IMR-90 (cell line): ENCODE data around the gene UPK2. TPM values are rescaled to one million over a fixed set of nuclear protein-coding genes. Genes with fewer than 3 reads are reported as not detected.
A peak's percentile ranks its signal among the peaks of the same experiment; 100 is the strongest.

Experiments used
- ATAC-seq: fragments of 200-7000 bp; cut with Tn5 transposase; 2 replicates; pipeline ENCODE4 v1.9.1; 2020; ENCODE audit warnings: low read depth, mild to moderate bottlenecking, moderate library complexity
- BruUV-seq: library from RNA; stranded (reverse); fragments of 400-500 nt; replicated peaks from 2 replicates; lab custom pipeline; 2021; lab: Mats Ljungman, UMichigan
- CTCF ChIA-PET: fragments of 300-600 bp; formaldehyde crosslinking; extraction: SDS; loops from one replicate; lab custom pipeline; 2021; ENCODE audit warnings: antibody characterized with exemption; lab: Yijun Ruan, JAX
- POLR2A ChIA-PET: fragments of 300-600 bp; sonication (Branson Sonifier 250); formaldehyde crosslinking; loops from one replicate; lab custom pipeline; 2022; ENCODE audit warnings: antibody characterized with exemption; ENCODE audit not compliant: unreplicated experiment; lab: Charles Lee
- DNase-seq: peaks from one replicate; pipeline ENCODE4 v3.0.0; 2013
- H2AFZ ChIP-seq: replicated peaks from 2 replicates; pipeline ENCODE3; 2013; ENCODE audit warnings: low read length, mild to moderate bottlenecking; ENCODE audit not compliant: poor library complexity
- H2AK5ac ChIP-seq: 2 replicates; pipeline ENCODE4 v1.6.1; 2013; ENCODE audit warnings: low read depth, low read length, inconsistent platforms
- H2AK9ac ChIP-seq: replicated peaks from 2 replicates; pipeline ENCODE3; 2013; ENCODE audit warnings: mild to moderate bottlenecking, low read depth, low read length, moderate library complexity; ENCODE audit not compliant: poor library complexity
- H2BK120ac ChIP-seq: 2 replicates; pipeline ENCODE4 v1.6.1; 2013; ENCODE audit warnings: low read depth, low read length, inconsistent platforms
- H2BK15ac ChIP-seq: 3 replicates; pipeline ENCODE4 v1.6.1; 2013; ENCODE audit warnings: low read depth, low read length, inconsistent platforms
- H2BK20ac ChIP-seq: 2 replicates; pipeline ENCODE4 v1.6.1; 2013; ENCODE audit warnings: low read depth, mild to moderate bottlenecking, inconsistent platforms, low read length, moderate library complexity
- H2BK5ac ChIP-seq: 2 replicates; pipeline ENCODE4 v1.6.1; 2013; ENCODE audit warnings: mild to moderate bottlenecking, low read depth, low read length, inconsistent platforms; ENCODE audit not compliant: poor library complexity, severe bottlenecking
- H3K14ac ChIP-seq: replicated peaks from 2 replicates; pipeline ENCODE4 v1.6.1; 2013; ENCODE audit warnings: low read depth, low read length, inconsistent platforms
- H3K18ac ChIP-seq: 2 replicates; pipeline ENCODE4 v1.6.1; 2013; ENCODE audit warnings: low read depth, low read length, control low read depth
- H3K23ac ChIP-seq: 2 replicates; pipeline ENCODE4 v1.6.1; 2013; ENCODE audit warnings: low read depth, low read length, inconsistent platforms
- H3K27ac ChIP-seq: 2 replicates; pipeline ENCODE4 v1.5.1; 2013; ENCODE audit warnings: mild to moderate bottlenecking, control low read depth, low read length; ENCODE audit not compliant: insufficient read depth
- H3K27me3 ChIP-seq: 2 replicates; pipeline ENCODE4 v1.6.1; 2013; ENCODE audit warnings: low read length; ENCODE audit not compliant: control insufficient read depth, insufficient read depth
- H3K36me3 ChIP-seq: 2 replicates; pipeline ENCODE4 v1.6.1; 2013; ENCODE audit warnings: low read length, mixed read lengths; ENCODE audit not compliant: control insufficient read depth, insufficient read depth
- H3K4ac ChIP-seq: 2 replicates; pipeline ENCODE4 v1.6.1; 2013; ENCODE audit warnings: low read depth, low read length, inconsistent platforms
- H3K4me1 ChIP-seq: 2 replicates; pipeline ENCODE4 v1.6.1; 2013; ENCODE audit warnings: low read length, mixed read lengths; ENCODE audit not compliant: control insufficient read depth, insufficient read depth
- H3K4me2 ChIP-seq: 2 replicates; pipeline ENCODE4 v1.6.1; 2013; ENCODE audit warnings: low read depth, mild to moderate bottlenecking, control low read depth, low read length, moderate library complexity
- H3K4me3 ChIP-seq: 2 replicates; pipeline ENCODE4 v1.5.1; 2013; ENCODE audit warnings: low read depth, mild to moderate bottlenecking, control low read depth, low read length, moderate library complexity; ENCODE audit not compliant: insufficient read depth
- H3K56ac ChIP-seq: 2 replicates; pipeline ENCODE4 v1.6.1; 2013; ENCODE audit warnings: low read length, inconsistent platforms; ENCODE audit not compliant: insufficient read depth; ENCODE audit errors: extremely low read depth
- H3K79me1 ChIP-seq, 2 experiments: 2 replicates each; pipeline ENCODE4 v1.6.1; 2013; ENCODE audit warnings: low read length in 2 of 2, inconsistent platforms in 1 of 2, low read depth in 1 of 2
- H3K9ac ChIP-seq: 2 replicates; pipeline ENCODE4 v1.6.1; 2013; ENCODE audit warnings: low read depth, low read length, control low read depth
- H3K9me1 ChIP-seq: 2 replicates; pipeline ENCODE4 v1.6.1; 2013; ENCODE audit warnings: low read length, inconsistent platforms; ENCODE audit not compliant: insufficient read depth
- H3K9me3 ChIP-seq: 2 replicates; pipeline ENCODE4 v1.6.1; 2013; ENCODE audit warnings: low read length; ENCODE audit not compliant: control insufficient read depth, insufficient read depth
- H4K20me1 ChIP-seq: 2 replicates; pipeline ENCODE4 v1.6.1; 2013; ENCODE audit warnings: low read length, inconsistent platforms; ENCODE audit not compliant: insufficient read depth
- H4K5ac ChIP-seq: 2 replicates; pipeline ENCODE4 v1.6.1; 2013; ENCODE audit warnings: mild to moderate bottlenecking, low read depth, low read length, control low read depth
- H4K8ac ChIP-seq, 2 experiments: 2 replicates each; pipeline ENCODE4 v1.6.1; 2013; ENCODE audit warnings: low read depth in 2 of 2, low read length in 2 of 2, control low read depth in 1 of 2, inconsistent platforms in 1 of 2
- H4K91ac ChIP-seq: 2 replicates; pipeline ENCODE4 v1.6.1; 2013; ENCODE audit warnings: low read depth, low read length, inconsistent platforms; ENCODE audit not compliant: insufficient read depth
- BHLHE40 ChIP-seq: fragments of 150-350 bp; IDR thresholded peaks from 2 replicates; pipeline ENCODE4 v1.6.1; 2016; ENCODE audit warnings: mild to moderate bottlenecking, low read depth, low read length
- CEBPB ChIP-seq: IDR thresholded peaks from 2 replicates; pipeline ENCODE4 v1.6.1; 2012; ENCODE audit warnings: low read depth, low read length, improper control_type of control experiment
- CHD1 ChIP-seq: IDR thresholded peaks from 2 replicates; pipeline ENCODE4 v1.6.1; 2012; ENCODE audit warnings: low read depth, low read length, improper control_type of control experiment
- FOS ChIP-seq: fragments of 150-350 bp; IDR thresholded peaks from 2 replicates; pipeline ENCODE4 v1.6.1; 2016; ENCODE audit warnings: low read depth, low read length
- MAFK ChIP-seq: IDR thresholded peaks from 2 replicates; pipeline ENCODE4 v1.6.1; 2012; ENCODE audit warnings: low read depth, low read length, improper control_type of control experiment
- MAZ ChIP-seq: IDR thresholded peaks from 2 replicates; pipeline ENCODE4 v1.6.1; 2012; ENCODE audit warnings: low read depth, mild to moderate bottlenecking, low read length, improper control_type of control experiment, moderate library complexity, borderline replicate concordance
- MXI1 ChIP-seq: IDR thresholded peaks from 2 replicates; pipeline ENCODE4 v1.6.1; 2012; ENCODE audit warnings: low read depth, mild to moderate bottlenecking, low read length, moderate library complexity, borderline replicate concordance
- NFE2L2 ChIP-seq: fragments of 150-350 bp; IDR thresholded peaks from 2 replicates; pipeline ENCODE4 v1.6.1; 2016; ENCODE audit warnings: low read depth, mild to moderate bottlenecking, low read length
- POLR2A ChIP-seq: IDR thresholded peaks from 2 replicates; pipeline ENCODE4 v1.6.1; 2012; ENCODE audit warnings: mild to moderate bottlenecking, low read depth, low read length
- RAD21 ChIP-seq: IDR thresholded peaks from 2 replicates; pipeline ENCODE4 v1.6.1; 2012; ENCODE audit warnings: low read length, improper control_type of control experiment
- RCOR1 ChIP-seq: IDR thresholded peaks from 2 replicates; pipeline ENCODE4 v1.6.1; 2012; ENCODE audit warnings: mild to moderate bottlenecking, low read length, improper control_type of control experiment; ENCODE audit not compliant: insufficient replicate concordance
- RFX5 ChIP-seq: IDR thresholded peaks from 2 replicates; pipeline ENCODE4 v1.8.0; 2012; ENCODE audit warnings: low read depth, mild to moderate bottlenecking, low read length, moderate library complexity
- SMC3 ChIP-seq: fragments of 150-350 bp; IDR thresholded peaks from 2 replicates; pipeline ENCODE4 v1.6.1; 2016; ENCODE audit warnings: low read depth, mild to moderate bottlenecking, antibody characterized with exemption, low read length, moderate library complexity
- USF2 ChIP-seq: fragments of 150-350 bp; IDR thresholded peaks from 2 replicates; pipeline ENCODE4 v1.6.1; 2017; ENCODE audit warnings: mild to moderate bottlenecking, antibody characterized with exemption, low read length, low read depth
- WGBS, 2 experiments: methylation state at CpG; one replicate each; pipeline versions ENCODE4 v1.1.5 to v1.1.7; 2013; ENCODE audit warnings: missing lambda C conversion rate in 2 of 2; ENCODE audit not compliant: insufficient read length in 1 of 2; ENCODE audit errors: extremely low coverage in 2 of 2; 5-methylcytosine and 5-hydroxymethylcytosine counted together
- dilution Hi-C: fragments of 300-500 bp; cut with HindIII; formaldehyde crosslinking; loops from one replicate; pipeline ENCODE4 v1.14.3; 2018; ENCODE audit warnings: low sequenced_read_pairs; ENCODE audit not compliant: unreplicated experiment
- in situ Hi-C: fragments of 300-500 bp; cut with MboI; formaldehyde crosslinking; loops from 3 replicates; pipeline ENCODE4 v1.14.3; 2019; ENCODE audit warnings: low sequenced_read_pairs, inconsistent platforms, mixed read lengths
- intact Hi-C: fragments of 100-400 bp; cut with micrococcal nuclease; formaldehyde crosslinking; loops from 2 replicates; pipeline ENCODE4 v1.10.0; 2022
- polyA plus RNA-seq, 3 experiments: library from polyadenylated mRNA; depleted of rRNA; stranded (reverse); fragments of >200 nt; gene quantifications; 2 replicates each; pipeline ENCODE4 v1.2.3, GENCODE V29; 2012; ENCODE audit warnings: low replicate concordance in 1 of 3
- total RNA-seq: library from RNA; depleted of rRNA; stranded (reverse); fragments of >200 nt; gene quantifications from 2 replicates; pipeline ENCODE4 v1.2.3, GENCODE V29; 2012

The UPK2 gene
- total and polyA plus RNA-seq, 2 of the 4 experiments (the other 2 are of a cell fraction) = 0.26 TPM; not detected in 1

- TF ChIP-seq RFX5 (no peak), SMC3 (no peak)
Measured at GRCh38 chr11:118909619-118910308, 46.3 kb upstream of the UPK2 start (continued).

DNA sequence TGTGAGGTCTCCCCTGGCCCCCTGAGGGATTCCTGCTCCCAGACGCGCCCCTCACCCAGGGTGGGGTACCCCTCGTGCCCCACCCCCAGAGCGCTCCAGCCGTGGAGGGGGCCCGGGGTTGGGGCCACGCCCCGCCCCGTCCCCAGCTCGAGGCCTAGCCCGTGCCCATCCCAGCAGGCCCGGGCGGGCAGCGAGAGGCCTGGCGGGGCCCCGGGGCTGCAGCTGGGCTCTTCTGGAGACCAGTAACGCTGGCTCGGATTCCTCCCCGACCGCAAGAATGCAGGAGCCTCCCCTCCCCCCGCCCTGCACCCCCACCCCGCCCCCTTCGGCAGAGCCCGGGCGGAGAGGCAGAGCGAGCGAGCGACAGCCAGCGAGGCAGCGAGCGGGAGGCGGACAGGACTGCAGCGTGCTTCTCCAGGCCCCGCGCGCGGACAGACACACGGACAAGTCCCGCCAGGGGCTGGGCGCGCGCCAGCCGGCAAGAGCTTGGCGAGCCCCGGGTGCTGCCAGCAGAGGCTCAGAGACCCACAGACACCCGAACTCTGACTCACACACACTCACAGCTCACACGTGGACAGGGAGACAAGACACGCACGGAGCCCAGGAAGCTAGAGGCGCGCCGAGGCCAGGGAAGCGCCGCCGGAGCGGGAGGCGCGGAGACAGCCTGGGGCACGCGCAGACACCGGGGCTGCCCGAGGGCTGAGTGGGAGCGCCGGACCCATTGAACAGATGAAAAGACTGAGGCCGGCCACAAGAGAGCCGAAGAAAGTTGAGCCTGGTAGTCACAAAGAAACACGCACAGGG is 45.6 kb upstream of the UPK2 start:
- H2AFZ ChIP-seq = peak overlapping the region; percentile 71
- in situ Hi-C loops = no loop called here
- peak; percentile 53 for ATAC-seq

More for the DNA sequence above, 45.6 kb upstream of the UPK2 start:
- H3K4ac ChIP-seq = peak overlapping the region; percentile 100
- dilution Hi-C loops = no loop called here
- intact Hi-C loops = no loop called here
- TF ChIP-seq USF2 (peak; percentile 46; the same call in 1 of the 2 replicates), FOS (peak; percentile 58), CHD1 (peak; percentile 48; the same call in 1 of the 2 replicates), RCOR1 (peak; percentile 93), BHLHE40 (peak; percentile 47), MAFK (no peak), POLR2A (peak; percentile 53; the same call in 1 of the 2 replicates), MXI1 (peak; percentile 81), RAD21 (peak; percentile 8; the same call in 1 of the 2 replicates), MAZ (peak; percentile 44; the same call in 1 of the 2 replicates), NFE2L2 (no peak), SMC3 (peak; percentile 6; the same call in 1 of the 2 replicates), CEBPB (no peak)
- peak overlapping the region; percentile 99 for H2AK9ac ChIP-seq
- peak overlapping the region; percentile 86 for H3K4me2 ChIP-seq
- peaks cover 36% of the 10 kb centered on the region for H4K20me1 ChIP-seq
- peak overlapping the region; percentile 99 for H3K27ac ChIP-seq
- peak overlapping the region; percentile 94 for H3K14ac ChIP-seq
- H4K5ac ChIP-seq = peak overlapping the region; percentile 97
- H3K4me3 ChIP-seq = peak overlapping the region; percentile 25
- H2AK5ac ChIP-seq = peak overlapping the region; percentile 100
- H4K91ac ChIP-seq = peak overlapping the region; percentile 99
- ChIA-PET CTCF (interaction anchor here (0.7 to 2.6 kb wide), 4 partner anchors 15 to 120 kb away, joined by 3 to 15 read pairs (median 4); partner anchors contain the start of genes BCL9L and DDX6), POLR2A (interaction anchor here (0.6 to 2.9 kb wide), 5 partner anchors 12 to 292 kb away, joined by 3 to 18 read pairs (median 6); partner anchors contain the start of gene BCL9L)
- peak overlapping the region; percentile 98 for H2BK120ac ChIP-seq
- peaks cover 10% of the 10 kb centered on the region; the same call in 1 of the 2 replicates for H3K9me1 ChIP-seq
- H3K9ac ChIP-seq = peak overlapping the region; percentile 93
- H4K8ac ChIP-seq = peak overlapping the region; percentile 93 to 94
- H3K79me1 ChIP-seq = peaks cover 17 to 78% of the 10 kb centered on the region in 2 experiments; a peak in 3 of 4 replicates
- H2BK5ac ChIP-seq = peak overlapping the region; percentile 99
- H2BK15ac ChIP-seq = peak overlapping the region; percentile 98; the same call in 2 of the 3 replicates
- no peaks in the 10 kb centered on the region for H3K9me3 ChIP-seq
- peak overlapping the region; percentile 90 for H2BK20ac ChIP-seq
- 1% methylated on average over 27 of the region's 67 CpGs; no CpG with 5 or more reads in 1 of the 2 experiments for WGBS, 2 experiments
- BruUV-seq = no TSS peak
- H3K23ac ChIP-seq = peak overlapping the region; percentile 92
- H3K4me1 ChIP-seq = peaks cover 54% of the 10 kb centered on the region
- peak; percentile 92 for DNase-seq
- H3K18ac ChIP-seq = peak overlapping the region; percentile 98
- peak overlapping the region; percentile 94 for H3K56ac ChIP-seq
- H3K27me3 ChIP-seq = no peaks in the 10 kb centered on the region
- peaks cover 19% of the 10 kb centered on the region for H3K36me3 ChIP-seq
